NCI-H1092 (cell line): ENCODE results near the gene PER1.
"Not testable (repeated sequence)": the region's sequence is repeated elsewhere in the genome, so short reads cannot be mapped to it uniquely, and the experiment has no call there.

Experiments
- DNase-seq: peaks from one replicate; lab custom pipeline; 2025; lab: John Stamatoyannopoulos, UW

Gene PER1

DNA sequence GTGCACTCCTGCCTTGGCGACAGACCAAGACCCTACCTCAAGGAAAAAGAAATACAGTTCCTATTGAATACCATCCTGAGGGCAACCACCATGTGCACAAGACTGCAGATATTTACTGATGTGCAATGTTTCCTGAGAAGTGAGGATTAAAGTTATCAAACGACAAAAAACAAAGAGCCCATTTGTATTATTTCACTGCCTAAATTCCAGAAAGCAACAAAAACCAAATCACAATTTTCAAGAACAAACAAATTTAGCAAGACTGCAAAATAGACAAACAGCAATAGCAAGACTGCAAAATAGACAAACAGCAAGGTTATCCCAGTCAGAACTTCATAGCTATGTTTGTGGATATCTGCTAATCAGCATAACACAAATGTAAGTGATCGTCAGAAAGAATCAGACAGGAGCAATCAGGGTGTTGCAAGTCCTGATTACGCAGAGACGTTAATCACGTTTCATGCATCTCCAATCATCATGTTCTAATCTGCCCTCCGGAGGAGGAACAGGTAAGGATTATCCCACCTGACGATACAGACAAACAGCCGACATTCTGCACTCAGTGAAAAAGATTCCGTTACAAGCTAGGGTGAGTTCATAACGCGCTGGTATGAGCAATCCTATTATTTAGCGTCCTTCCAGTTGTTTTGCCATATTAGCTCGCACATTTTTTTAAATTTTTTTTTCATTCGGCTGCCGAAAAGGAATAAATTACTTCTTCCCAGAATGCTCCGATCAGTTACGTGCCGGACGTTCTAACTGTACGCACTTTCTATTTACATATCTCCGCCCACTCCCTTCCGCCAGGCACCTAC, 21.1 kb upstream of the PER1 start:
- DNase-seq, result peak; percentile 78

DNA sequence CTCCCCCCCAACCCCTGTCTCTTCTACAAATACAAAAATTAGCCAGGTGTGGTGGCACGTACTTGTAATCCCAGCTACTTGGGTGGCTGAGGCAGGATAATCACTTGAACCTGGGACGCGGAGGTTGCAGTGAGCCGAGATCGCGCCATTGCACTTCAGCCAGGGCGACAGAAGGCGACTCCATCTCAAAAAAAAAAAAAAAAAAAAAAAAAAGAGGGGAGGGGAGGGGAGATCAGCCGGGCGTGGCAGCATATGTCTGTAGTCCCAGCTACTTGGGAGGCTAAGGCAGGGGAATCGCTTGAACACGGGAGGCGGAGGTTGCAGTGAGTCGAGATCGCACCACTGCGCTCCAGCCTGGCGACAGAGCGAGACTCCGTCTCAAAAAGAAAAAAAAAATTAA, 18.0 kb upstream of the PER1 start:
- DNase-seq, result not testable (repeated sequence)

DNA sequence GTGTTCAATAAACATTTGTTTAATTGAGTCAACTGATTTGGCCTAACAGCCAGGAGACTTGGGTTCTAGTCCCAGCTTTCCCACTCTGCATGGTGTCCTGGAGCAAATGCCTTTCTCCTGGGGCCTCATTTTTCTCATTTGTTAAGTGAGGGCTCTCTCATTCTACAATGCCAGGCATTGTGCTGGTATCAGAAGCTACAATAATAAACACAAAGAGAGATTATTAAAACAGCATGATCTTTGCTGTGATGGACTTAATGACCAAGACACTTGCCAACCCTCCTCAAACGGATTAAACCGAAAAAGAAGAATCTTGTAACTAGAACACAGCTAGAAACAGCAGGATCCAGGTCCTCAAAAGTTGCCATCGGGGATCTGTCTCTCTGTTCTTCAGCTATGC, 15.3 kb upstream of the PER1 start:
- no peak for DNase-seq

DNA sequence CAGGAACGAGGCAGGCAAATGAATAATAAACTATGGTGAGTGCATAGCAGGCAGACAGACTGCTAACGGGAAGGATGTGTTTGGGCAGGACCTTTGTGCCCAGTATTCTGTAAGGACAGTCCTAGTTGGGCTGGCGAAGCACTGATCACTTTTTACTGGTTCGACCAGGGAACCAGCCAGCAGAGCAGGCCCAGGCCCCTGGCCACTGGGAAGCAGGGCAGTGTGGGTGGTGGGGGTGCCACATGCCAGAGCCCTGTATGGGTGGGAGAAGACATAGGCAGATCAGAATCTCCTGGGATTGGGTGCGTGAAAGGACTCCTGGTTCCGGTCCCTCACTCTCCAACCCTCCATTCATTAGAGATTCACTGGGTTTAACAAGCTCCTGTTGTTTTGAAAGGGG, 14.5 kb upstream of the PER1 start:
- no peak for DNase-seq

DNA sequence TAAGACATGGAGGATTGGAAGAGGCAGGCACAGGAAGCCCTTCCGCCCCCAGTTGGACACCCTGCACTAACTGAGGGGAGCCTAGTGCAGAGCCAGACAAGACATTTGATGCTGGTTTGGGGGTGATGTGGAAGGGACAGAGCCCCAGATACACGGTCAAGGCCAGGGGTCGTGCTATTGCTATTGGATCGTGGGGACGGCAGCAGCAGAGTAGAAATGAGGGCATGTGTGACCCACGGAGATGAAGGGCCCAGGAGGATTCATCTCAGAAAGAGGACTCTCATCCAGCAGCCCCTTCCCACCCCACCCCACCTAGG, 12.6 kb upstream of the PER1 start:
- DNase-seq, result no peak

DNA sequence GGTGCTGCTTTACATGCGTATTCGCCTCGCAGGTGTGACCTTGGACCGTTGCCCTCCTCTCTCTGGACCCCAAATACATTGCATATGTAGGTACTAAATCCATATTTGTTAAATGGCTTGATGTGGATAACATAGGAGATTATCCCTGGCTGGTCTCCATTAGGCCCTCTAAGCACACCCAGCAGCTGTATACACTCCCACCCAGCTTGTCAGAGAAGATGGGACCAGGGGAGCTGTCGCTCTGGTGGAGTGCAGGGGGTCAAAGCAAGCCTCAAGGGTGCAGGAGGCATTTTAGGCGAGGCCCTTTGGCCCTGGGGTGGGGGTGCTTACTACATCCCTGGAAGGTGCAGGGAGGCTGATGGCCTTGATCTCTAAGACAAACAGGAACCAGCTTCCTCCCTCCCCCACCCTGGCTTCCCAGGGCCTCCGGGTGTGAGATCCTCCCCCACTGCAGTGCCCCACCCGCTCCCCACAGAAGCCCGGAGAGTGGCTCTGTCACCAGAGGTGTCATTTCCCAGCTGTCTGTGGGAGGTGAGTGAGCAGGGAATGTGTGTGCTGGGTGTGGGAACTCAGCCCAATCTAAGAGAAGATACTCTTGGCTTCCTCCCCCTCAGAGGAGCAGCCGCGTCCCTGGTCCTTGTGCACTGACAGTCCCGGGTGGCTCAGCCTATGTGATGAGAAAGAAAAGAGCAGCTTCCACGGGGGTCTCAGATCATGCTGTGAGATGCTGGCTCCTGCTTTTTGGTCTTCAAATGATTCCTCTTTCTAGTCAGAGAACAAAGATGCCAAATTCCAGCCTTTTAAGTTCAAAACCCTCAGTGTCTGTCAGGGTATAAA, 12.0 kb upstream of the PER1 start:
- no peak for DNase-seq

DNA sequence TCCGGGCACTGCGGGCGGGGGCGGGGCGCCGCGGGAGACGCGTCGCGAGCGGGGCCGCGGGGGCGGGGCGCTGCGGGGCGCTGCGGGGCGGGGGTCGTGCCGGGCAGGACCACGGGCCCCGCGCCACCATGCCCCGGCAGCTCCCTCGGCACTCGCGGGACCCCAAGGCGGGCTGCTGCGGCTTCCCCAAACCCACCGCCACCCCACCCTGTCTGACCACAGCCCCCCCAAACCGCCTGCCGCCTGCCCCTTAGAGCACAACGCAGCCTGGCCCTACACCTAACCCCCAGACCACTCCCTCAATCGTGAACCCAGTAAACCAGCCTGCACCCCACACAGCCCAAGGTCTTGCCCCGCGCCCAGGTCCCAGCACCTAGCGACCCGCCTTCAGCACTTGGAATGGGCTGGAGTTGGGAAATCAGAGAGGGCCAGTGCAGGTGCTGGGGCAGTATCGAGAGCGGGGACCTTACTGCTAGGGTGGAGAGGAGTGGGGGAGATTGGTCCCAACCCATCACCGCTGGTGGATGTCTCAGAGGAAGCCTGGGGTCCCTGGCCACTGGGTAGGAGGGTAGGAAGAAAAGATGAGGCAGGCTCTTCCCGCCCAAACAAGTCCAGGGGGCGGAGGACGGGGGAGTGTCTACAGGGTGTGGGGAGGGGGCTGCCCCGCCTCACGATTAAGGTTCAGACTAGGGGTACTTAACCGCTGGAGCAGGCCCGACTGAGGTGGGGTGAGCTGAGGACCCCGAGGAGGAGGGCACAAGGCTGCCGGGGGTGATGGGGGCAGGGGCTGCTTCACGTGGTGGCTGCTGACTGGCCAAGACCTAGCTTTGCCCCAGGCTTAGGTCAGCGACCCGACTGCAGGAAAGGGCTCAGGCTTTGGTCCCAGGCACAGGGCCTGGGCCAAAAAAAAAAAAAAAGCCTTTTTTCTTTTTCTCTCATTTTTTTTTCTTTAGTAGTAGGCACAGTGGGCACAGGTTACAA, 11.1 kb upstream of the PER1 start:
- DNase-seq, result no peak

DNA sequence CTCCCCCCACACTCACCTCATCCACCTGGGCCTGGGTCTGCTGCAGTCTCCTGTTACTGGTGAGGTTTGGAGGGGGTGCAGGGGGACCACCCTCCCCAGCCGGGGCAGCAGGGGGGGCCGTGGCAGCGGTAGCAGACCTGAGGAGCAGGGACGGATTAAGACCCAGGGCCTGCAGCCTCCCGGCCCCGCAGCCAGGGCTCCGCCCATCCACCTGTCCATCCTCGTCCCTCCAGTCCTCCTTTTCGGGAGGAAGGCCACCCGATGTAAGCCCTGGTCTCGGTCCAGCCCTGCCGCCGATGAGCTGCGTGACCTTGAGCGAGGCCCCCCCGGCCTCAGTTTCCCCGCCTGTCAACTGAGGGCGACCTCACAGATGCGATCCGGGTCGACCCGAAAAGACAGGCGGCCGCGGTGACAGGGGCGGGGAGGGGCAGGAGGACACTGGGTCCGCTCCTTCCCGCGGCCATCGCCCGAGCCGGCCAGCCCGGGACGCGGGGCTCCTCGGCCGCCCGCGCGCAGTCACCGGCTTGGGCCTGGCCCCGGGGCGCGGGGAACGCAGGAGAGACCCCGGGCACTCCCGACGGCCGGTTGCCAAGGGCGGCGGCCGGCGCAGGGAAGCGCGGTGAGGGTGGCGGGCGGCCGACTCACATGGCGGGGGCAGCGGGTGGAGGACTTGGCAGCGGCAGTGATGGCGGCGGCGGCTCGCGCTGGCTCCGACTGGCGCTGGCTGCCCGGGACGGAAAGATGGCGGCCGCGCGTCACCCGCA, 10.2 kb upstream of the PER1 start, which contains the start of gene VAMP2:
VAMP2 (minus strand) TSS at position 716 of the 764 bp plus-strand sequence; CDS start at position 647, 69 bp downstream.
- peak; percentile 52 for DNase-seq

DNA sequence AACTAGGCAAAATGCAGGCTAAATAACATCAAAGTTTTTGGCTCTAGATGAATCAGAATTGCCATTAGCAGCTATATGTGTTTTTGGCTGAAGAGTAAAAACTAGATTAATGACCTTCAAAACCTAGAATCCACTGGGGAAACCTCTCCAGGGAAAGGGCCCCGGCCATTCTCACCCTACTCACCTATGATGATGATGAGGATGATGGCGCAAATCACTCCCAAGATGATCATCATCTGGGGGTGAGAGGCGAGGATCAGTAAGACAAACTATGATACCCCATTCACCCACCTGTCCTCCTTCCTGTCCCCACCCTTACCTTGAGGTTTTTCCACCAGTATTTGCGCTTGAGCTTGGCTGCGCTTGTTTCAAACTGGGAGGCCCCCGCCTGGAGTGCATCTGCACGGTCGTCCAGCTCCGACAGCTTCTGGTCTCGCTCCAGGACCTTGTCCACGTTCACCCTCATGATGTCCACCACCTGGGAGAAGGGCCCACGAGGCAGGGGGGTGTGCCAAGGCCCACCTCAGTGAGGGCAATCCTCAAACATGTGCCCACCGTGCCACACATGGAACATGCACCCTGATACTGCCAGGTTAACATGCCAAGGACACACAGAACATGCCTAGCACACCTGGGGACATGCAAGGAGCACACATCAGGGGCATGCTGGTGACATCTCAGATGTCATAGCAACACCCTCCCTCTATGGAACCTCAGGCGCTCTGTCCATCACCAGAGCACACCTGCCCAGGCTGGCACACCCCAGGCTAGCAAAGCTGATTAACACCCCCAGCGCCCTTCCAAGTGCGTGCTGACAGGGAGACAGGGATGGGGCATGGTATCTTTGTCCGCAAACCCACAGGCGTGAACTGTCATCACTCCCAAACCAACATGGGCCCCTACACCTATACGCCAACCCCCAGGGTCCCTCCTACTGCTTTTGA, 9.4 kb upstream of the PER1 start:
- DNase-seq, result no peak

DNA sequence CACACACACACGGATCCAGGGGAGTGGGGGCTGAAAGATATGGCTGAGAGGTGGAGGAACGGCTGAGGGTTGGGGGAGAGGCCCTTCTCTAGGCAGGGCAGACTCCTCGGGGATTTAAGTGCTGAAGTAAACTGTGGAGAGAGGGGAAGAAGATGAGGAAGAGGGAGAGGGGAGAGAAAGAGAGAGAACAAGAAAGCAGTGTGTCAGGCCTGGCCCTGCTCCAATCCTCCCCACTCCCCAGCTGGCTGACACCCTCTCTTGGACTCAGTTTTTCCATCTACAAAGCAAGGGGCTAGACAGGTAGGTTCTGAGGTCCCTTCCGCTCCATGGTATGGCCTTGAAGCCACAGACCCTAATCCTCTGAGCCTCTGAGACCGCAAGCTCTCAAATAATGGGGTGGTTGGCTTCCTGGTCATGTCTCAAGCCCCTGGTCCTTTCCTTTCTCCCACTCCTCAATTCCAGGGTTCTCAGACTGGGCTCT, 8.6 kb upstream of the PER1 start:
- DNase-seq, result no peak

DNA sequence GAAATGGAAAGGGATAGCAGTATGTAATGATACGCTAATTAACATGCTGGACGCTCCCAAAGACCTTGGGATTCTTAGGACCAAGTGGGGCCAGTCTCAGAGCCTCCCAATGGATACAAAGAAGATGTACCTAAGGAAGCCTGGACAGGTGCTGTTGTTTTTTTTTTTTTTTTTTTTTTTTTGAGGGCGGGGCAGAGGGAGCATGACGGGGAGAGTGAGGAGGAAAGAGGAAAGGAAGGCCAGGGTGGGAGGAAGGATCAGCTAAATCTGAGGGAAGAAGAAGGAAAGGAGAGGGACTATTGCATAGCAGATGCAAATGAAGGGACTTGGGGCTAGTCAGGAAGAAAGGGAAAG, 8.0 kb upstream of the PER1 start:
- DNase-seq, result no peak

DNA sequence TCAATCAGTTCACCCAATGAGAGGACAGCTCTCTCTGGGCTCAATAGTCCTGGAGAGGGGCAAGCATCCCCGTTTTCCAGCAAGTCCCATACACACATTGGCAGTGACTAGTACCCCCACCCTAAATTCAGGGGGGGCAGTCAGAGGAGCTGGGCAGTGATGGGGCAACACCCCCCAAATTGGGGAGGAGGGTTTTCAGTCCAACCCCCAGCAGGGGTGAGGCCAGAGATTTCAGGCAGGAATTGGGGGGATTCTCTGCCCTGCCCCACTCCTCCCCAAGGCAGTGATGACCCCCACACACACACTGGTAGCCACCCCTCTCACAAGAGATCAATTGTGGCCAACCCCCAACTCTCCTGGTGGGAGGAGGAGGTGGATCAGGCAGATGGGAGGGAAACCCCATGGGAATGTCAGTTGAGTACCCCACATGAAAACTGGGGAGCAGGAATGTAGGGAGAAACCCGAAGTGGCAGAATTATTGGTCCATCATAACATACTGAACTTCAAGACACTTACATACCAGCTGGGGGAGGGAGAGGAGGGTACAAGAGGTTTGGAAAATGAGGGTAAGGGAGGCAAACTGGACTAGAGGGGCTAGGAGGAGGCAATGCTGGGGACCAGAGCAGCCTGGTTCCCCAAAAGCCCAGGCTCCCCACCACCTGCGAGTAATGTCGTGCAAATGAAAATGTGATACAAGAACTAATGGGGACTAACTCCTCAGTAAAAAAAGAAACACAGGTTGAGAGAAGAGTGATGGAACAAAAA, 7.4 kb upstream of the PER1 start:
- DNase-seq, result no peak

DNA sequence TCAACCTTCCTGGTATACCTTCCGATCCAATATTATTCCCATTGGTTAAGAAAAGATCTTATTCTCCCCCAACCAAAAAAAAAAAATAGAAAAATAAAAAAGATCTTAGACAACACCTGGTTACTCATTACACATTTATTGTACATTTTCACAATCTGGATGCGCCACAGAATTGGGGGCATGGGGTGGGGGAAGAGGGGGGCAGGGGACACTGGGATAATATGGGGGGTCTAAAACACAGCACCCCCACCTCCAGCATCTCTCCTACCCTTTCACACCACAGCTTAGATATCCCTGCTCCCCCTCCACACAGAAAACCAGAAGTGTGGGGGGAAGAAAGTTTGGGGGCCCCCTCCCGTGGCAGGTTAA, 6.8 kb upstream of the PER1 start:
- DNase-seq, result no peak

DNA sequence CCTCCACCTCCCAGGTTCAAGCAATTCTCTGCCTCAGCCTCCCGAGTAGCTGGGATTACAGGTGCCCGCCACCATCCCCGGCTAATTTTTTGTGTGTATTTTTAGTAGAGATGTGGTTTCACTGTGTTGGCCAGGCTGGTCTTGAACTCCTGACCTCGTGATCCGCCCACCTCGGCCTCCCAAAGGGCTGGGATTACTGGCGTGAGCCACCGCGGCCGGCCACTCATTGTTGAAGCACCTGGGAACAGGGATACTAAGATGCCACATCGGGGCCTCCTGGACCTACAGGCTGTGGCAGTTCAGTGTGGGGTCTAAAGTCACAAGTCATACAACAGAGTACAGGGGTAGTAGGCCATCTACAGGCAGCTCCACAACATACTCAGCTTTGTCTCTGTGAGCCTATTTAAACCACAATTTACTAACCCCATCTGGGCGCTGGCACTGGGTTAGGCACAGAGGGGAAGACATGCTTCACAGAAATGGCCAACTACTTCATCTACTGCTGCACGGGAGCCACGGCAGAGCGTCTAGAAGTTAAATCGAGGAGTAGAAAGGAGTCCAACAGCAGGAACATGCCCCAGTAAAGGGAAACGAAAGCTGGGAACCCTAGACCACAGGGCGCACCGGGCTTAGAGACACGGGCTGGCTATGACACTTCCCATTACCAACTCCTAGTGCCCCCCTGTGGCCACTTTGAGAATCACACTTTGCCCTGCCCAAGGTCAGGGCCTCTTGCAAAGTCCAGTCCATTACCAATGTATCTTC, 6.2 kb upstream of the PER1 start:
- peak; percentile 33 for DNase-seq

DNA sequence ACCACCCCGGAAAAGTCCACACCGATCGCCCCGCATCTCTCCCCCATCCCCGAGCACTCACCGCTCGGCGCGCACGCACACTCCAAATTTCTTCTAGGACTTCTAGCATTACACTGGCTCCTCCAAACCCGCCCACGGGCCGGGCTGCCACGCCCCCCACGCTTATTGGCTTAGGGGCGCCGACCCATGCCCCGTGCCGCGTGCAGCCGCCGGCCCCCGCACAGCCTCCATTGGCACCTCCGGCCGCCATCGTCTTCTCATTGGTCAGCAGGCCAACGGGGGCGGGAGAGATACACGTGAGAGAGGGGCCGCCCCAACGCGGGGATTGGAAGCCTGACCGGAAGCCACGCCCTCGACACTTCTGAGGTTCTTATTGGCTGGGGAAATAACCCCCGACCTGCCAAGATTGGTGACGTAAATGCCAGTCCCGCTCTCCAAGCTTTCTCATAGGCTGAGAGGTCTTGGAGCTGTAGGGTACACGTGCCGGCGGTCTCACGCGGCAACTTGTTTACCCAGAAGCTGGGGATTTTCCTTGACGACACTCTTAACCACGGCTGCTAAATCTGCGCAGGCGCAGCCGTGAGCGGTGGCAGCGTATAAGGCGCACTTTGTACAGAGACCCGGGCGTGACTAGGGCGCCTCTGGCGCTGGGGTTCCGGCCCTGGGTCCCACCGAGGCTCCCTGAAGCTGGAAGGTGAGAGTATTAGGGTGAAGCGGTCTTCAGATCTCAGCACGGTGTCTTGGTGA, 4.2 kb upstream of the PER1 start:
- peak; percentile 99 for DNase-seq

DNA sequence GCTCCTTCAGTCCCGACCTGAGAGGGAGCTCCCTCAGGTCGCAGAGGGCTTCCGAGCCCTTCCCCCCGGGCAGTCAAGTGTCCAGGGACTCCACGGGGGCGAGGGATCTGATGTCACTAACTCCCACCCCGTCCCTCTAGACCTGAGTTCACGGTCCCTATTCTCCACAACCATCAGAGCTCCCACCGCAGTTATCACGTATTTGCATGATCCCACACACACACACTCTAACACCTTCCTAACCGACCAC, 3.7 kb upstream of the PER1 start:
- no peak for DNase-seq

DNA sequence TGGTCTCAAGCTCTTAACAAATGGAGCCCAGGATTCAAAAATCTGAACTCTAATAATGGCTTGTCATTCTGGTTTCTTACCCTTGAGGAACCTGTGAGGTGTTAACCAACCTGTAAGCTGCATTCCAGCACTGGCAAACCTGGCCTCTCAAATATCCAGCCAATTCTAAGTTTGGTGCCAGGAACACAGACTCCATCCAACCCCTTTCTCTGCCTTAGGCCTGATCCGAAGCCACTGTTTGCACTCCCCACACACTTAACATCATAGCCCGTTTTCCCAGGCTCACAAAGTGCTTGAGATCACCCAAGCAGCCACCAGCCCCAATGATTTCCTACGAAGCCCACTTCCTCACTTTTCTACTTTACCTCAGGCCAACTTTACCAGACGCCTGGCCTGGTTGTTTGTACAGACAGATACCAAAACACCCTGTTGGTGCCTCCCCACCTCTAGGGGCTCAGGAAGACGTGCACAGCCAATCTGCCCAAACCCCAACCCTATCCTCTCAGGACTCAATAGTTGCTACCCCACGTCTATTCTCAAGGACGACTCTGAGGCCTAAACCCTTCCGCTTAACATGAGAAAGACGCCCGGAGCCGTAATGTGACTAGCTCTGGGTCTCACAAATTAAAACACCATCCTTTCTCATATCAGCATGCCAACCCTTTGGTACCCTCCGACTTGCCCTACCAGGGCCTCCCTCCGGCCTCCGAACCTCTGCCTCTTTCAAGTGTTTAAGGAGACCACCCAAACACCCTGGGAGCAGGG, 3.2 kb upstream of the PER1 start:
- DNase-seq, result no peak
